Stimulated activated CD4-positive, alpha-beta T cell treated with anti-CD3 and anti-CD28 coated beads, Interleukin-2, amount 100 ng/mL, for 48 hours (primary cell): Measurements from ENCODE around the gene DICER1.

ENCODE experiments used
- DNase-seq, 2 donors: peaks; one replicate each; pipeline ENCODE4 v3.0.0-alpha.2; 2020

Gene DICER1

GRCh38 chr14:95054346-95055280 is 102.7 kb downstream of the DICER1 start:
- no peak for DNase-seq

- no peak for DNase-seq
Measured at GRCh38 chr14:95052016-95052585, 105.2 kb downstream of the DICER1 start.

- no peak for DNase-seq
Measured at GRCh38 chr14:95049952-95050351, 107.4 kb downstream of the DICER1 start.

- no peak for DNase-seq
Measured at GRCh38 chr14:95048771-95049312, 108.5 kb downstream of the DICER1 start.

GRCh38 chr14:95047754-95048153 is 109.6 kb downstream of the DICER1 start:
- DNase-seq: no peak

GRCh38 chr14:95046711-95047681 is 110.3 kb downstream of the DICER1 start:
- no peak for DNase-seq

GRCh38 chr14:95045836-95046430 is 111.4 kb downstream of the DICER1 start:
- DNase-seq: no peak

GRCh38 chr14:95045106-95045701 is 112.1 kb downstream of the DICER1 start:
- no peak for DNase-seq

- no peak for DNase-seq
Measured at GRCh38 chr14:95044463-95045105, 112.7 kb downstream of the DICER1 start.

- DNase-seq: no peak
Measured at GRCh38 chr14:95043732-95044462, 113.4 kb downstream of the DICER1 start.

GRCh38 chr14:95043314-95043713 is 114.0 kb downstream of the DICER1 start:
- DNase-seq: no peak

- no peak for DNase-seq
Measured at GRCh38 chr14:95041477-95042020, 115.8 kb downstream of the DICER1 start.

- no peak for DNase-seq
Measured at GRCh38 chr14:95040708-95041476, 116.4 kb downstream of the DICER1 start.

GRCh38 chr14:95039993-95040348 is 117.4 kb downstream of the DICER1 start:
- DNase-seq: no peak

GRCh38 chr14:95039259-95039992 is 117.9 kb downstream of the DICER1 start:
- no peak for DNase-seq

GRCh38 chr14:95038521-95039250 is 118.6 kb downstream of the DICER1 start:
- no peak for DNase-seq

GRCh38 chr14:95037273-95037672 is 120.1 kb downstream of the DICER1 start:
- no peak for DNase-seq
